GM23338 (cell line): ENCODE measurements around the gene WSCD1. TPM values are rescaled to one million over a fixed set of nuclear protein-coding genes. Genes with fewer than 3 reads are reported as not detected.

Source experiments
- ATAC-seq: fragments of 200-7000 bp; cut with Tn5 transposase; 3 replicates; pipeline ENCODE4 v1.9.1; 2020
- DNase-seq: peaks from one replicate; pipeline ENCODE4 v3.0.0-alpha.2; 2015; ENCODE audit warnings: low spot score
- H2AFZ ChIP-seq: fragments of 200-600 bp; sonication (generic); 2 replicates; pipeline ENCODE4 v1.8.0; 2016; ENCODE audit warnings: antibody characterized with exemption, mild to moderate bottlenecking, moderate library complexity
- H3F3A ChIP-seq: fragments of 200-600 bp; sonication (generic); replicated peaks from 2 replicates; pipeline ENCODE4 v1.8.0; 2017; ENCODE audit warnings: antibody characterized with exemption, mixed run types, low read depth
- H3K27ac ChIP-seq: fragments of 200-600 bp; sonication (generic); 2 replicates; pipeline ENCODE4 v1.6.1; 2016; ENCODE audit warnings: low read depth
- H3K27me3 ChIP-seq: fragments of 200-600 bp; sonication (generic); 2 replicates; pipeline ENCODE4 v1.8.0; 2016; ENCODE audit warnings: mild to moderate bottlenecking, mixed run types, moderate library complexity; ENCODE audit not compliant: insufficient read depth
- H3K36me3 ChIP-seq: fragments of 200-600 bp; sonication (generic); 2 replicates; pipeline ENCODE4 v1.8.0; 2016; ENCODE audit warnings: mild to moderate bottlenecking; ENCODE audit not compliant: insufficient read depth
- H3K4me1 ChIP-seq: fragments of 200-600 bp; sonication (generic); 2 replicates; pipeline ENCODE4 v1.8.0; 2016; ENCODE audit warnings: mild to moderate bottlenecking, moderate library complexity; ENCODE audit not compliant: insufficient read depth
- H3K4me2 ChIP-seq: fragments of 200-600 bp; sonication (generic); 2 replicates; pipeline ENCODE4 v1.7.1; 2017; ENCODE audit warnings: mixed run types
- H3K4me3 ChIP-seq: fragments of 200-600 bp; sonication (generic); 2 replicates; pipeline ENCODE4 v1.6.1; 2016; ENCODE audit warnings: mixed run types
- H3K79me2 ChIP-seq: fragments of 200-600 bp; sonication (generic); replicated peaks from 2 replicates; pipeline ENCODE4 v1.8.0; 2017; ENCODE audit warnings: mild to moderate bottlenecking; ENCODE audit not compliant: insufficient read depth
- H3K9me2 ChIP-seq: fragments of 200-600 bp; sonication (generic); 2 replicates; pipeline ENCODE4 v1.8.0; 2017; ENCODE audit not compliant: insufficient read depth
- H4K20me1 ChIP-seq: fragments of 200-600 bp; sonication (generic); replicated peaks from 2 replicates; pipeline ENCODE4 v1.8.0; 2017; ENCODE audit warnings: mild to moderate bottlenecking; ENCODE audit not compliant: insufficient read depth
- H3K27ac Mint-ChIP-seq: 2 replicates; pipeline ENCODE4 v1.8.0; 2020; ENCODE audit warnings: inconsistent platforms, mild to moderate bottlenecking, moderate library complexity, mixed read lengths
- H3K27me3 Mint-ChIP-seq: 3 replicates; pipeline ENCODE4 v1.8.0; 2022; ENCODE audit warnings: low read depth, mild to moderate bottlenecking, moderate library complexity, mixed read lengths, inconsistent platforms; ENCODE audit not compliant: insufficient read depth, poor library complexity
- H3K36me3 Mint-ChIP-seq: 3 replicates; pipeline ENCODE4 v1.8.0; 2021; ENCODE audit warnings: low read depth, mild to moderate bottlenecking, inconsistent platforms, moderate library complexity, mixed read lengths
- H3K4me1 Mint-ChIP-seq: 3 replicates; pipeline ENCODE4 v1.8.0; 2020; ENCODE audit warnings: mild to moderate bottlenecking, inconsistent platforms, mixed read lengths
- H3K4me3 Mint-ChIP-seq: 3 replicates; pipeline ENCODE4 v1.8.0; 2021; ENCODE audit warnings: moderate library complexity, mild to moderate bottlenecking, inconsistent platforms, mixed read lengths
- H3K9me3 Mint-ChIP-seq: 3 replicates; pipeline ENCODE4 v1.8.0; 2020; ENCODE audit warnings: moderate library complexity, mild to moderate bottlenecking, inconsistent platforms, mixed read lengths
- CREB1 ChIP-seq: fragments of 250-450 bp; sonication (Bioruptor Pico); IDR thresholded peaks from 2 replicates; pipeline ENCODE4 v1.5.0; 2020; ENCODE audit warnings: low read depth, mild to moderate bottlenecking, moderate library complexity
- EZH2 ChIP-seq: fragments of 200-600 bp; sonication (generic); IDR thresholded peaks from one replicate; pipeline ENCODE4 v1.8.0; 2017; ENCODE audit warnings: antibody characterized with exemption, mild to moderate bottlenecking, low read depth; ENCODE audit not compliant: unreplicated experiment
- EZH2phosphoT487 ChIP-seq: fragments of 200-600 bp; sonication (generic); IDR thresholded peaks from one replicate; pipeline ENCODE4 v1.8.1; 2018; ENCODE audit warnings: antibody characterized with exemption; ENCODE audit not compliant: unreplicated experiment
- JUNB ChIP-seq: IDR thresholded peaks from one replicate; pipeline ENCODE4 v1.6.1; 2016; ENCODE audit warnings: antibody characterized with exemption; ENCODE audit not compliant: unreplicated experiment
- POLR2AphosphoS5 ChIP-seq: IDR thresholded peaks from 2 replicates; pipeline ENCODE4 v1.6.1; 2016; ENCODE audit warnings: antibody characterized with exemption, low read depth
- ZNF114 ChIP-seq: fragments of 250-450 bp; sonication (Bioruptor Pico); IDR thresholded peaks from 2 replicates; pipeline ENCODE4 v1.5.0; 2020; ENCODE audit warnings: mild to moderate bottlenecking, moderate library complexity
- ZNF331 ChIP-seq: fragments of 250-450 bp; sonication (Bioruptor Pico); IDR thresholded peaks from 2 replicates; pipeline ENCODE4 v1.5.0; 2020; ENCODE audit warnings: low read depth, mild to moderate bottlenecking, moderate library complexity
- polyA plus RNA-seq: library from polyadenylated mRNA; unstranded; fragments of >200 nt; fragmentation: Nextera tagmentation; extraction: Ambion mirVana; gene quantifications from 2 replicates; pipeline ENCODE4 v1.2.1, GENCODE V29; 2016
- total RNA-seq: library from RNA; depleted of rRNA; stranded (reverse); fragments of >200 nt; shearing (Covaris generic); gene quantifications from 2 replicates; pipeline ENCODE4 v1.2.3, GENCODE V29; 2014
- TF ChIP-seq, protein P1 (sequence below): IDR thresholded peaks from 2 replicates; pipeline ENCODE4 v1.6.1; 2016; ENCODE audit warnings: antibody characterized with exemption
- TF ChIP-seq, protein P2 (sequence below), 2 experiments: fragments of 200-600 bp in 1 of 2; sonication (generic) in 1 of 2; conservative IDR thresholded peaks; 2 replicates each; pipeline versions ENCODE4 v1.5.1 to v1.6.1; 2016 to 2017; ENCODE audit warnings: antibody characterized with exemption in 2 of 2, low read depth in 2 of 2, mild to moderate bottlenecking in 2 of 2, moderate library complexity in 1 of 2
- TF ChIP-seq, protein P3 (sequence below): IDR thresholded peaks from one replicate; pipeline ENCODE4 v1.6.1; 2018; ENCODE audit warnings: antibody characterized with exemption; ENCODE audit not compliant: unreplicated experiment

Gene WSCD1
- total and polyA plus RNA-seq, 2 experiments from 2014 or later = 6.1 to 38.9 TPM

DNA sequence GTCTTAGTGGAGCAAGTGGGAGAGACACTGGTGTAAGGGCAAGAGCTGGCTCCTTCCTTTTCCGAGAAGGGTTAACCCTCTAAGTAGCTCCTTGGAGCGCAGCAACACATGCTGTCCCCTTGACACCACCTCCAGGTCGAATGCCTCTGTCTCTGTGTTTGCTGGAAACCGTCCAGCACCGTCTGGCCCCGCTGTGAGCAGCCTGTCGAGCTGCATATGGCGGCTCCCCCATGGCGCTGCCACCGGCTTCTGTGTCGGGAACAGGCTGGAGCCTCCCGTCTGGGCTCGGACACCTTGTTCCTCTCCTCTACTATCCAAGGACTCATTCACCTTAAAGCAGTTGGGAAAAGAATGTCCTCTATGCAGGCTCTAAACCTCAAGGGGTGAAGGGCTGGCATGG lies 28.9 kb upstream of the WSCD1 start (continued):
- TF ChIP-seq, protein P1, sequence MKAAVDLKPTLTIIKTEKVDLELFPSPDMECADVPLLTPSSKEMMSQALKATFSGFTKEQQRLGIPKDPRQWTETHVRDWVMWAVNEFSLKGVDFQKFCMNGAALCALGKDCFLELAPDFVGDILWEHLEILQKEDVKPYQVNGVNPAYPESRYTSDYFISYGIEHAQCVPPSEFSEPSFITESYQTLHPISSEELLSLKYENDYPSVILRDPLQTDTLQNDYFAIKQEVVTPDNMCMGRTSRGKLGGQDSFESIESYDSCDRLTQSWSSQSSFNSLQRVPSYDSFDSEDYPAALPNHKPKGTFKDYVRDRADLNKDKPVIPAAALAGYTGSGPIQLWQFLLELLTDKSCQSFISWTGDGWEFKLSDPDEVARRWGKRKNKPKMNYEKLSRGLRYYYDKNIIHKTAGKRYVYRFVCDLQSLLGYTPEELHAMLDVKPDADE = no peak
- TF ChIP-seq, protein P2, sequence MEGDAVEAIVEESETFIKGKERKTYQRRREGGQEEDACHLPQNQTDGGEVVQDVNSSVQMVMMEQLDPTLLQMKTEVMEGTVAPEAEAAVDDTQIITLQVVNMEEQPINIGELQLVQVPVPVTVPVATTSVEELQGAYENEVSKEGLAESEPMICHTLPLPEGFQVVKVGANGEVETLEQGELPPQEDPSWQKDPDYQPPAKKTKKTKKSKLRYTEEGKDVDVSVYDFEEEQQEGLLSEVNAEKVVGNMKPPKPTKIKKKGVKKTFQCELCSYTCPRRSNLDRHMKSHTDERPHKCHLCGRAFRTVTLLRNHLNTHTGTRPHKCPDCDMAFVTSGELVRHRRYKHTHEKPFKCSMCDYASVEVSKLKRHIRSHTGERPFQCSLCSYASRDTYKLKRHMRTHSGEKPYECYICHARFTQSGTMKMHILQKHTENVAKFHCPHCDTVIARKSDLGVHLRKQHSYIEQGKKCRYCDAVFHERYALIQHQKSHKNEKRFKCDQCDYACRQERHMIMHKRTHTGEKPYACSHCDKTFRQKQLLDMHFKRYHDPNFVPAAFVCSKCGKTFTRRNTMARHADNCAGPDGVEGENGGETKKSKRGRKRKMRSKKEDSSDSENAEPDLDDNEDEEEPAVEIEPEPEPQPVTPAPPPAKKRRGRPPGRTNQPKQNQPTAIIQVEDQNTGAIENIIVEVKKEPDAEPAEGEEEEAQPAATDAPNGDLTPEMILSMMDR (conservative IDR thresholded peaks at IDR 0.05; ENCODE audit: low read depth in 2 of 2) = no peak
- TF ChIP-seq POLR2AphosphoS5 = no peak
- no peak for TF ChIP-seq ZNF331
- TF ChIP-seq EZH2phosphoT487 = no peak

DNA sequence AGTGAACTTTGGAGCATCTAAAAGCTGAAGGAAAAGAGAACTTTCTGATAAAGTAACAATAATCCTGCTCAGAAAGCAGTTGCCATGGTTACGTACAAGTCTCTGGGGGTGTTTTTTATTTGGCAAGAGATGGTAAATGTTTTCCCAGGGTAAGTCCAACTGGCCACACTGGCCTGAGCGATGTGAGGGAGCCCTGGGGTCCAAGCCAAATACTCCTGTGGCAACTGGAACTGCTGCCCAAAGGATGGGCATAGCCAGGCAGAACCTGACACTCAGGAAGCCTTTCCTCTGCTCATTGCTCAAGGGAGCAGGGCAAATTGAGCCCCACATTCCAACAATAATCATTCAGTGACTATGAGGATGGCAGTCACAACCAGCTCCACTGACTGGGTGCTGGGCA lies 26.8 kb upstream of the WSCD1 start:
- TF ChIP-seq, protein P3, sequence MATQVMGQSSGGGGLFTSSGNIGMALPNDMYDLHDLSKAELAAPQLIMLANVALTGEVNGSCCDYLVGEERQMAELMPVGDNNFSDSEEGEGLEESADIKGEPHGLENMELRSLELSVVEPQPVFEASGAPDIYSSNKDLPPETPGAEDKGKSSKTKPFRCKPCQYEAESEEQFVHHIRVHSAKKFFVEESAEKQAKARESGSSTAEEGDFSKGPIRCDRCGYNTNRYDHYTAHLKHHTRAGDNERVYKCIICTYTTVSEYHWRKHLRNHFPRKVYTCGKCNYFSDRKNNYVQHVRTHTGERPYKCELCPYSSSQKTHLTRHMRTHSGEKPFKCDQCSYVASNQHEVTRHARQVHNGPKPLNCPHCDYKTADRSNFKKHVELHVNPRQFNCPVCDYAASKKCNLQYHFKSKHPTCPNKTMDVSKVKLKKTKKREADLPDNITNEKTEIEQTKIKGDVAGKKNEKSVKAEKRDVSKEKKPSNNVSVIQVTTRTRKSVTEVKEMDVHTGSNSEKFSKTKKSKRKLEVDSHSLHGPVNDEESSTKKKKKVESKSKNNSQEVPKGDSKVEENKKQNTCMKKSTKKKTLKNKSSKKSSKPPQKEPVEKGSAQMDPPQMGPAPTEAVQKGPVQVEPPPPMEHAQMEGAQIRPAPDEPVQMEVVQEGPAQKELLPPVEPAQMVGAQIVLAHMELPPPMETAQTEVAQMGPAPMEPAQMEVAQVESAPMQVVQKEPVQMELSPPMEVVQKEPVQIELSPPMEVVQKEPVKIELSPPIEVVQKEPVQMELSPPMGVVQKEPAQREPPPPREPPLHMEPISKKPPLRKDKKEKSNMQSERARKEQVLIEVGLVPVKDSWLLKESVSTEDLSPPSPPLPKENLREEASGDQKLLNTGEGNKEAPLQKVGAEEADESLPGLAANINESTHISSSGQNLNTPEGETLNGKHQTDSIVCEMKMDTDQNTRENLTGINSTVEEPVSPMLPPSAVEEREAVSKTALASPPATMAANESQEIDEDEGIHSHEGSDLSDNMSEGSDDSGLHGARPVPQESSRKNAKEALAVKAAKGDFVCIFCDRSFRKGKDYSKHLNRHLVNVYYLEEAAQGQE = no peak
- no peak for TF ChIP-seq JUNB
- no peak overlapping the region for H3K27ac ChIP-seq
- H3K4me2 ChIP-seq = no peak overlapping the region
- DNase-seq (no peak), ATAC-seq (no peak)
- no peak overlapping the region for H2AFZ ChIP-seq
- no peaks in the 10 kb centered on the region for H4K20me1 ChIP-seq
- Mint-ChIP-seq H3K36me3 (no peaks in the 10 kb centered on the region; the same call in 2 of the 3 replicates), H3K9me3 (peaks cover 12% of the 10 kb centered on the region; the same call in 1 of the 3 replicates), H3K4me1 (no peaks in the 10 kb centered on the region), H3K4me3 (no peak overlapping the region), H3K27ac (no peak overlapping the region), H3K27me3 (peaks cover 5% of the 10 kb centered on the region)
- H3K4me3 ChIP-seq = no peak overlapping the region
- no peaks in the 10 kb centered on the region for H3K27me3 ChIP-seq
- no peaks in the 10 kb centered on the region for H3K36me3 ChIP-seq
- no peaks in the 10 kb centered on the region for H3F3A ChIP-seq
- H3K79me2 ChIP-seq = no peaks in the 10 kb centered on the region
- H3K9me2 ChIP-seq = no peaks in the 10 kb centered on the region
- H3K4me1 ChIP-seq = no peaks in the 10 kb centered on the region

DNA sequence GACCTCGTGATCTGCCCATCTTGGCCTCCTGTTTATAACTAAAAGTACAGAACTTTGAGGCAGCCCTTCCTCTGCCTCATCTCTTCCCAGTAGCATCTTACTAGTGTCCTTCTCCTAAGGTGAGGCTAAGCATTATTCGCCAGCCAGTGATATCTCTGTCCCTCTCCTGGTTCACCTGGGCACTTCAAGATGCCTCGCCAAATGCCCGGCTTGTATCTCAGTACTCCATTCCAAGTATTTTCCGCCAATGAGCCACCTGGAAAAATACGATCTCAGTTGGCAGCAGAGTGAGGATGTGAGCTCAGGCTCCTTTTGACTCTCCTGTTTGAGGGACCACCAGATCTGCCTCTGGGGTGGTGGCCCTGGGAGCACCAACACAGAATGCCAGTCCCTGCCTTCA lies 25.9 kb upstream of the WSCD1 start:
- DNase-seq (no peak), ATAC-seq (no peak)
- H3K9me2 ChIP-seq = no peaks in the 10 kb centered on the region
- no peaks in the 10 kb centered on the region for H3K27me3 ChIP-seq
- no peaks in the 10 kb centered on the region for H3K4me1 ChIP-seq
- no peaks in the 10 kb centered on the region for H4K20me1 ChIP-seq
- no peaks in the 10 kb centered on the region for H3K36me3 ChIP-seq
- no peaks in the 10 kb centered on the region for H3K36me3 Mint-ChIP-seq
- H3K4me3 ChIP-seq = no peak overlapping the region
- no peak overlapping the region for H3K27ac ChIP-seq
- no peaks in the 10 kb centered on the region for H3K4me1 Mint-ChIP-seq
- no peak overlapping the region for H3K27ac Mint-ChIP-seq
- peaks cover 5% of the 10 kb centered on the region for H3K27me3 Mint-ChIP-seq
- H3K9me3 Mint-ChIP-seq = peaks cover 5% of the 10 kb centered on the region; the same call in 1 of the 3 replicates
- no peak overlapping the region for H2AFZ ChIP-seq
- no peaks in the 10 kb centered on the region for H3F3A ChIP-seq
- H3K4me3 Mint-ChIP-seq = no peak overlapping the region
- no peaks in the 10 kb centered on the region for H3K79me2 ChIP-seq
- H3K4me2 ChIP-seq = no peak overlapping the region
- TF ChIP-seq, protein P1 = no peak
- TF ChIP-seq ZNF331 = no peak
- no peak for TF ChIP-seq CREB1
- TF ChIP-seq EZH2phosphoT487 = no peak
- TF ChIP-seq, protein P3 = no peak
- TF ChIP-seq JUNB = no peak
- TF ChIP-seq EZH2 = no peak
- no peak for TF ChIP-seq POLR2AphosphoS5
- TF ChIP-seq ZNF114 (CRISPR knock-in tag) = no peak
